ENCODE results near the gene NTN1. TPM values are rescaled to one million over a fixed set of nuclear protein-coding genes. Genes with fewer than 3 reads are reported as not detected.

NTN1 gene
- total RNA-seq, 1 experiment from 2014 or later, result 1.2 TPM

GRCh38 chr17:9002227-9002605 is 19.1 kb upstream of the NTN1 start:
- TF ChIP-seq, protein P1, sequence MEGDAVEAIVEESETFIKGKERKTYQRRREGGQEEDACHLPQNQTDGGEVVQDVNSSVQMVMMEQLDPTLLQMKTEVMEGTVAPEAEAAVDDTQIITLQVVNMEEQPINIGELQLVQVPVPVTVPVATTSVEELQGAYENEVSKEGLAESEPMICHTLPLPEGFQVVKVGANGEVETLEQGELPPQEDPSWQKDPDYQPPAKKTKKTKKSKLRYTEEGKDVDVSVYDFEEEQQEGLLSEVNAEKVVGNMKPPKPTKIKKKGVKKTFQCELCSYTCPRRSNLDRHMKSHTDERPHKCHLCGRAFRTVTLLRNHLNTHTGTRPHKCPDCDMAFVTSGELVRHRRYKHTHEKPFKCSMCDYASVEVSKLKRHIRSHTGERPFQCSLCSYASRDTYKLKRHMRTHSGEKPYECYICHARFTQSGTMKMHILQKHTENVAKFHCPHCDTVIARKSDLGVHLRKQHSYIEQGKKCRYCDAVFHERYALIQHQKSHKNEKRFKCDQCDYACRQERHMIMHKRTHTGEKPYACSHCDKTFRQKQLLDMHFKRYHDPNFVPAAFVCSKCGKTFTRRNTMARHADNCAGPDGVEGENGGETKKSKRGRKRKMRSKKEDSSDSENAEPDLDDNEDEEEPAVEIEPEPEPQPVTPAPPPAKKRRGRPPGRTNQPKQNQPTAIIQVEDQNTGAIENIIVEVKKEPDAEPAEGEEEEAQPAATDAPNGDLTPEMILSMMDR (conservative IDR thresholded peaks at IDR 0.05), result no peak
- Histone ChIP-seq H3K23me2 (ENCODE audit: insufficient read length, low read depth, low read length, poor library complexity, severe bottlenecking) (peaks cover 16% of the 10 kb centered on the region), H3K9me3 (ENCODE audit: control insufficient read depth, low read depth, low read length) (no peaks in the 10 kb centered on the region), H3K14ac (ENCODE audit: insufficient read depth, low read length) (no peak overlapping the region), H4K5ac (ENCODE audit: insufficient read length, low read depth, low read length) (no peak overlapping the region), H3K79me1 (ENCODE audit: insufficient read depth, low read depth, low read length, poor library complexity, severe bottlenecking) (no peaks in the 10 kb centered on the region), H2BK20ac (ENCODE audit: low read depth, low read length, poor library complexity, severe bottlenecking) (no peak overlapping the region), H3K4me1 (ENCODE audit: insufficient read depth, low read length) (no peaks in the 10 kb centered on the region), H4K20me1 (ENCODE audit: control insufficient read depth, insufficient read depth, insufficient read length) (no peaks in the 10 kb centered on the region), H2BK15ac (ENCODE audit: low read depth, low read length) (no peak overlapping the region), H2BK12ac (ENCODE audit: insufficient read length, low read depth, low read length) (no peak overlapping the region), H3K4me2 (ENCODE audit: insufficient read depth, insufficient read length, low read length) (peak overlapping the region; percentile 48), H3T11ph (ENCODE audit: low read length) (no peak overlapping the region), H2AK5ac (ENCODE audit: insufficient read length, low read length) (no peak overlapping the region), H2BK5ac (ENCODE audit: insufficient read length, low read length) (no peak overlapping the region), H2BK120ac (ENCODE audit: low read depth, low read length, poor library complexity, severe bottlenecking) (no peak overlapping the region), H3K27me3 (ENCODE audit: insufficient read depth, low read length) (peaks cover 50% of the 10 kb centered on the region), H3K4ac (ENCODE audit: low read depth, low read length) (no peak overlapping the region), H3K79me2 (ENCODE audit: insufficient read depth, low read length) (no peaks in the 10 kb centered on the region), H2AFZ (ENCODE audit: low read length) (no peak overlapping the region), H3K18ac (ENCODE audit: insufficient read length, low read depth, low read length) (no peak overlapping the region), H3K9ac (ENCODE audit: extremely low read depth, insufficient read length, low read length) (no peak overlapping the region), H4K91ac (ENCODE audit: insufficient read length, low read depth, low read length) (no peak overlapping the region), H3K27ac (ENCODE audit: insufficient read length, low read depth, low read length) (no peak overlapping the region), H3K56ac (ENCODE audit: insufficient read length, low read depth, low read length) (no peak overlapping the region), H4K8ac (replicated peaks; ENCODE audit: insufficient read length, low read depth, low read length) (no peak overlapping the region), H3K23ac (ENCODE audit: insufficient read length, low read depth, low read length) (no peak overlapping the region)
- no CpG with 5 or more reads among the region's 15 CpGs for WGBS (ENCODE audit: extremely low coverage, insufficient read length, low lambda C conversion rate)
- DNase-seq, result peak; percentile 52
- peaks cover 4 to 9% of the 10 kb centered on the region in 2 experiments; a peak in 3 of 5 replicates for H3K9me3 Mint-ChIP-seq
- H3K27ac Mint-ChIP-seq, result no peak overlapping the region
- no peaks in the 10 kb centered on the region; a peak in 1 of 7 replicates for H3K36me3 Mint-ChIP-seq (ENCODE audit: insufficient read depth in 1 of 3, low read depth in 3 of 3)
- peak overlapping the region; percentile 40 to 78 for H3K4me3 Mint-ChIP-seq
- peaks cover 86% of the 10 kb centered on the region for H3K27me3 Mint-ChIP-seq (ENCODE audit: low read depth)
- peaks cover 11 to 22% of the 10 kb centered on the region in 2 experiments for H3K4me1 Mint-ChIP-seq
